ENCODE data around the gene EIF2A. TPM values are rescaled to one million over a fixed set of nuclear protein-coding genes. Genes with fewer than 3 reads are reported as not detected.

Gene EIF2A
- total RNA-seq, 1 donor from 2014 or later: 80.9 TPM

- no peak for TF ChIP-seq CTCF (conservative IDR thresholded peaks at IDR 0.05; ENCODE audit: low read depth, low read length)
- no peak overlapping the region for H3K4me3 ChIP-seq (ENCODE audit: low read depth, low read length)
- no peak for DNase-seq (ENCODE audit: low read depth)
These were observed 34.6 kb downstream of the EIF2A start for GRCh38 chr3:150581174-150581573.

- no peak overlapping the region for H3K4me3 ChIP-seq (ENCODE audit: low read depth, low read length)
- TF ChIP-seq CTCF (conservative IDR thresholded peaks at IDR 0.05; ENCODE audit: low read depth, low read length): no peak
- DNase-seq (ENCODE audit: low read depth): no peak
These were observed 36.0 kb downstream of the EIF2A start for GRCh38 chr3:150582620-150583019.

GRCh38 chr3:150583028-150583427, 36.4 kb downstream of the EIF2A start:
- TF ChIP-seq CTCF (conservative IDR thresholded peaks at IDR 0.05; ENCODE audit: low read depth, low read length): no peak
- no peak overlapping the region for H3K4me3 ChIP-seq (ENCODE audit: low read depth, low read length)
- no peak for DNase-seq (ENCODE audit: low read depth)

- no peak for TF ChIP-seq CTCF (conservative IDR thresholded peaks at IDR 0.05; ENCODE audit: low read depth, low read length)
- DNase-seq (ENCODE audit: low read depth): no peak
- H3K4me3 ChIP-seq (ENCODE audit: low read depth, low read length): no peak overlapping the region
These were observed 41.6 kb downstream of the EIF2A start for GRCh38 chr3:150588027-150588830.

GRCh38 chr3:150589759-150590158, 43.2 kb downstream of the EIF2A start:
- no peak for TF ChIP-seq CTCF (conservative IDR thresholded peaks at IDR 0.05; ENCODE audit: low read depth, low read length)
- no peak for DNase-seq (ENCODE audit: low read depth)
- H3K4me3 ChIP-seq (ENCODE audit: low read depth, low read length): no peak overlapping the region

- no peak for TF ChIP-seq CTCF (conservative IDR thresholded peaks at IDR 0.05; ENCODE audit: low read depth, low read length)
- DNase-seq (ENCODE audit: low read depth): no peak
These were observed 47.6 kb downstream of the EIF2A start for GRCh38 chr3:150594150-150594549.

GRCh38 chr3:150597646-150598045, 51.1 kb downstream of the EIF2A start:
- TF ChIP-seq CTCF (conservative IDR thresholded peaks at IDR 0.05; ENCODE audit: low read depth, low read length): no peak
- H3K4me3 ChIP-seq (ENCODE audit: low read depth, low read length): no peak overlapping the region
- DNase-seq (ENCODE audit: low read depth): no peak

More at GRCh38 chr3:150594150-150594549, 47.6 kb downstream of the EIF2A start:
- no peak overlapping the region for H3K4me3 ChIP-seq (ENCODE audit: low read depth, low read length)

Measured in epithelial cell of proximal tubule (primary cell).